H9 (cell line): Measurements from ENCODE around the gene GRM1. TPM values are rescaled to one million over a fixed set of nuclear protein-coding genes. Genes with fewer than 3 reads are reported as not detected.

ENCODE experiments used
- DNase-seq: peaks from one replicate; pipeline ENCODE4 v3.0.0-alpha.2; 2017
- H2AFZ ChIP-seq: one replicate; pipeline ENCODE4 v1.6.1; 2013; ENCODE audit warnings: mild to moderate bottlenecking, low read length, control low read depth, moderate library complexity
- H2AK5ac ChIP-seq: 2 replicates; pipeline ENCODE4 v1.6.1; 2013; ENCODE audit warnings: low read length, control low read depth, mixed read lengths; ENCODE audit not compliant: insufficient read length
- H2BK120ac ChIP-seq: one replicate; pipeline ENCODE4 v1.6.1; 2013; ENCODE audit warnings: low read depth, mild to moderate bottlenecking, low read length, control low read depth, inconsistent platforms; ENCODE audit not compliant: poor library complexity, severe bottlenecking
- H2BK12ac ChIP-seq: 2 replicates; pipeline ENCODE4 v1.6.1; 2013; ENCODE audit warnings: low read length, control low read depth, mixed read lengths, low read depth; ENCODE audit not compliant: insufficient read length
- H2BK15ac ChIP-seq: 2 replicates; pipeline ENCODE4 v1.6.1; 2013; ENCODE audit warnings: low read depth, low read length, control low read depth
- H2BK20ac ChIP-seq: one replicate; pipeline ENCODE4 v1.6.1; 2013; ENCODE audit warnings: low read depth, mild to moderate bottlenecking, low read length, control low read depth, inconsistent platforms; ENCODE audit not compliant: poor library complexity, severe bottlenecking
- H2BK5ac ChIP-seq: 2 replicates; pipeline ENCODE4 v1.6.1; 2013; ENCODE audit warnings: low read length, control low read depth, mixed read lengths; ENCODE audit not compliant: insufficient read length
- H3K14ac ChIP-seq: 2 replicates; pipeline ENCODE4 v1.6.1; 2013; ENCODE audit warnings: low read length, control low read depth; ENCODE audit not compliant: insufficient read depth
- H3K18ac ChIP-seq: 2 replicates; pipeline ENCODE4 v1.6.1; 2013; ENCODE audit warnings: low read depth, mild to moderate bottlenecking, mixed read lengths, low read length, control low read depth; ENCODE audit not compliant: insufficient read length
- H3K23ac ChIP-seq: 2 replicates; pipeline ENCODE4 v1.6.1; 2013; ENCODE audit warnings: low read length, control low read depth, mixed read lengths, low read depth; ENCODE audit not compliant: insufficient read length
- H3K23me2 ChIP-seq: 2 replicates; pipeline ENCODE4 v1.6.1; 2013; ENCODE audit warnings: low read depth, mild to moderate bottlenecking, mixed read lengths, low read length, control low read depth; ENCODE audit not compliant: insufficient read length, poor library complexity, severe bottlenecking
- H3K27ac ChIP-seq: 2 replicates; pipeline ENCODE4 v1.5.1; 2013; ENCODE audit warnings: low read length, control low read depth, mixed read lengths, low read depth; ENCODE audit not compliant: insufficient read length
- H3K27me3 ChIP-seq: 2 replicates; pipeline ENCODE4 v1.6.1; 2013; ENCODE audit warnings: low read length, control low read depth, inconsistent platforms; ENCODE audit not compliant: insufficient read depth
- H3K4ac ChIP-seq: 2 replicates; pipeline ENCODE4 v1.6.1; 2013; ENCODE audit warnings: low read depth, mild to moderate bottlenecking, control low read depth, inconsistent platforms, low read length, moderate library complexity
- H3K4me1 ChIP-seq: 2 replicates; pipeline ENCODE4 v1.6.1; 2013; ENCODE audit warnings: low read length, control low read depth, inconsistent platforms; ENCODE audit not compliant: insufficient read depth
- H3K4me2 ChIP-seq: 2 replicates; pipeline ENCODE4 v1.6.1; 2013; ENCODE audit warnings: low read length, control low read depth, mixed read lengths; ENCODE audit not compliant: insufficient read length, insufficient read depth
- H3K56ac ChIP-seq: 2 replicates; pipeline ENCODE4 v1.6.1; 2013; ENCODE audit warnings: low read depth, mild to moderate bottlenecking, mixed read lengths, low read length, control low read depth; ENCODE audit not compliant: insufficient read length
- H3K79me1 ChIP-seq: 2 replicates; pipeline ENCODE4 v1.6.1; 2013; ENCODE audit warnings: low read depth, mild to moderate bottlenecking, moderate library complexity, low read length, control low read depth, inconsistent platforms; ENCODE audit not compliant: insufficient read depth, poor library complexity, severe bottlenecking
- H3K79me2 ChIP-seq: 2 replicates; pipeline ENCODE4 v1.6.1; 2013; ENCODE audit warnings: low read length, control low read depth, inconsistent platforms; ENCODE audit not compliant: insufficient read depth
- H3K9ac ChIP-seq: 2 replicates; pipeline ENCODE4 v1.6.1; 2013; ENCODE audit warnings: low read length, control low read depth, mixed read lengths; ENCODE audit not compliant: insufficient read length; ENCODE audit errors: extremely low read depth
- H3K9me3 ChIP-seq: one replicate; pipeline ENCODE4 v1.6.1; 2013; ENCODE audit warnings: low read depth, low read length, inconsistent platforms; ENCODE audit not compliant: control insufficient read depth
- H3T11ph ChIP-seq: one replicate; pipeline ENCODE4 v1.6.1; 2013; ENCODE audit warnings: mild to moderate bottlenecking, low read length, control low read depth, inconsistent platforms
- H4K20me1 ChIP-seq: one replicate; pipeline ENCODE4 v1.6.1; 2013; ENCODE audit not compliant: control insufficient read depth, insufficient read length, insufficient read depth
- H4K5ac ChIP-seq: 2 replicates; pipeline ENCODE4 v1.6.1; 2013; ENCODE audit warnings: low read depth, mild to moderate bottlenecking, mixed read lengths, low read length, control low read depth; ENCODE audit not compliant: insufficient read length
- H4K8ac ChIP-seq: replicated peaks from 2 replicates; pipeline ENCODE4 v1.6.1; 2013; ENCODE audit warnings: low read length, control low read depth, mixed read lengths, low read depth; ENCODE audit not compliant: insufficient read length
- H4K91ac ChIP-seq: 2 replicates; pipeline ENCODE4 v1.6.1; 2013; ENCODE audit warnings: low read depth, mild to moderate bottlenecking, moderate library complexity, mixed read lengths, low read length, control low read depth; ENCODE audit not compliant: insufficient read length
- H3K27ac Mint-ChIP-seq, 3 experiments: 2 replicates in 2 of 3; 3 replicates in 1 of 3; pipeline ENCODE4 v1.8.0; 2020 to 2021; ENCODE audit warnings: mixed read lengths in 3 of 3, mild to moderate bottlenecking in 1 of 3, moderate library complexity in 1 of 3
- H3K27me3 Mint-ChIP-seq: 2 replicates; pipeline ENCODE4 v1.8.0; 2021; ENCODE audit warnings: low read depth, mild to moderate bottlenecking, moderate library complexity, mixed read lengths
- H3K36me3 Mint-ChIP-seq, 3 experiments: 2 replicates in 2 of 3; 3 replicates in 1 of 3; pipeline ENCODE4 v1.8.0; 2020 to 2021; ENCODE audit warnings: low read depth in 3 of 3, mixed read lengths in 3 of 3; ENCODE audit not compliant: insufficient read depth in 1 of 3
- H3K4me1 Mint-ChIP-seq, 2 experiments: 2 replicates each; pipeline ENCODE4 v1.8.0; 2020; ENCODE audit warnings: mixed read lengths in 2 of 2
- H3K4me3 Mint-ChIP-seq, 2 experiments: 2 replicates in 1 of 2; 3 replicates in 1 of 2; pipeline ENCODE4 v1.8.0; 2020 to 2021; ENCODE audit warnings: mild to moderate bottlenecking in 2 of 2, mixed read lengths in 2 of 2, moderate library complexity in 1 of 2
- H3K9me3 Mint-ChIP-seq, 2 experiments: 2 replicates in 1 of 2; 3 replicates in 1 of 2; pipeline ENCODE4 v1.8.0; 2020; ENCODE audit warnings: mild to moderate bottlenecking in 2 of 2, mixed read lengths in 2 of 2, moderate library complexity in 1 of 2
- WGBS: extraction: QIAGEN DNeasy Blood & Tissue Kit; methylation state at CpG from one replicate; pipeline ENCODE4 v1.1.7; 2013; ENCODE audit warnings: missing lambda C conversion rate, low lambda C conversion rate, mixed read lengths; ENCODE audit not compliant: insufficient read length; ENCODE audit errors: extremely low coverage; 5-methylcytosine and 5-hydroxymethylcytosine counted together
- total RNA-seq: library from RNA; stranded (reverse); gene quantifications from 2 replicates; pipeline ENCODE4 v1.2.1, GENCODE V29; 2021
- TF ChIP-seq, protein P1 (sequence below): fragments of 200-600 bp; sonication (generic); conservative IDR thresholded peaks from 3 replicates; pipeline ENCODE4 v1.8.0; 2021; ENCODE audit warnings: antibody characterized with exemption, mild to moderate bottlenecking

GRM1 gene
- total RNA-seq, 1 experiment from 2014 or later = 0.39 TPM

DNA sequence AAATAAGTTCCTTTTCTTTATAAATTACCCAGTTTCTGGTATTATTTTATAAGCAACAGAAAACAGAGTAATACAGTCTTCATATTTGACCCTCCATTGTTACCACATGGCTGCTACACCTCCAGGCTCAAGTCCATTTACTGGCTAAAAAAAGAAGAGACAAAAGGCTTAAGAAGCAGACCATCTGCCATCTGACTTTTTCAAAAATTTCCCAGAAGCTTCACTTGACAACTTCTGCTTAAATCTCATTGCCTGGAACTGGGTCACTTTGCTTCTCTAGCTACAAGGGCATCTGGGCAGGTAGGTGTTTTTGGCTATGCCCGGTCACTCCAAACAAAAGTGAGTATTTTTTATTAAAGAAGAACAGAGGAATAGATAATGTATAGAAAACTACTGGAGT lies 118.0 kb downstream of the GRM1 start:
- DNase-seq = no peak
- Histone ChIP-seq H2BK15ac (no peak overlapping the region), H3K23ac (no peak overlapping the region), H2BK120ac (no peak overlapping the region), H2AK5ac (no peak overlapping the region), H4K20me1 (no peaks in the 10 kb centered on the region), H3K4me1 (no peaks in the 10 kb centered on the region), H3K4ac (no peak overlapping the region), H4K8ac (no peak overlapping the region), H3K56ac (no peak overlapping the region), H2BK12ac (no peak overlapping the region), H2AFZ (no peak overlapping the region), H3K4me2 (no peak overlapping the region), H3K14ac (no peak overlapping the region), H3K27ac (no peak overlapping the region), H2BK5ac (no peak overlapping the region), H3K79me2 (no peaks in the 10 kb centered on the region), H3K9me3 (no peaks in the 10 kb centered on the region), H3T11ph (no peak overlapping the region), H4K5ac (no peak overlapping the region), H4K91ac (no peak overlapping the region), H3K23me2 (no peaks in the 10 kb centered on the region), H2BK20ac (no peak overlapping the region), H3K27me3 (no peaks in the 10 kb centered on the region), H3K9ac (no peak overlapping the region), H3K18ac (no peak overlapping the region), H3K79me1 (no peaks in the 10 kb centered on the region)
- Mint-ChIP-seq H3K4me3 (no peak overlapping the region), H3K36me3 (no peaks in the 10 kb centered on the region; a peak in 1 of 7 replicates), H3K27me3 (no peaks in the 10 kb centered on the region), H3K27ac (no peak overlapping the region), H3K9me3 (no peaks in the 10 kb centered on the region), H3K4me1 (peaks cover 4 to 5% of the 10 kb centered on the region in 2 experiments)
- WGBS = no CpG with 5 or more reads among the region's 1 CpG
- TF ChIP-seq, protein P1, sequence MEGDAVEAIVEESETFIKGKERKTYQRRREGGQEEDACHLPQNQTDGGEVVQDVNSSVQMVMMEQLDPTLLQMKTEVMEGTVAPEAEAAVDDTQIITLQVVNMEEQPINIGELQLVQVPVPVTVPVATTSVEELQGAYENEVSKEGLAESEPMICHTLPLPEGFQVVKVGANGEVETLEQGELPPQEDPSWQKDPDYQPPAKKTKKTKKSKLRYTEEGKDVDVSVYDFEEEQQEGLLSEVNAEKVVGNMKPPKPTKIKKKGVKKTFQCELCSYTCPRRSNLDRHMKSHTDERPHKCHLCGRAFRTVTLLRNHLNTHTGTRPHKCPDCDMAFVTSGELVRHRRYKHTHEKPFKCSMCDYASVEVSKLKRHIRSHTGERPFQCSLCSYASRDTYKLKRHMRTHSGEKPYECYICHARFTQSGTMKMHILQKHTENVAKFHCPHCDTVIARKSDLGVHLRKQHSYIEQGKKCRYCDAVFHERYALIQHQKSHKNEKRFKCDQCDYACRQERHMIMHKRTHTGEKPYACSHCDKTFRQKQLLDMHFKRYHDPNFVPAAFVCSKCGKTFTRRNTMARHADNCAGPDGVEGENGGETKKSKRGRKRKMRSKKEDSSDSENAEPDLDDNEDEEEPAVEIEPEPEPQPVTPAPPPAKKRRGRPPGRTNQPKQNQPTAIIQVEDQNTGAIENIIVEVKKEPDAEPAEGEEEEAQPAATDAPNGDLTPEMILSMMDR = no peak
